ENCODE data around the gene NKX1-1.

NKX1-1 gene

DNA sequence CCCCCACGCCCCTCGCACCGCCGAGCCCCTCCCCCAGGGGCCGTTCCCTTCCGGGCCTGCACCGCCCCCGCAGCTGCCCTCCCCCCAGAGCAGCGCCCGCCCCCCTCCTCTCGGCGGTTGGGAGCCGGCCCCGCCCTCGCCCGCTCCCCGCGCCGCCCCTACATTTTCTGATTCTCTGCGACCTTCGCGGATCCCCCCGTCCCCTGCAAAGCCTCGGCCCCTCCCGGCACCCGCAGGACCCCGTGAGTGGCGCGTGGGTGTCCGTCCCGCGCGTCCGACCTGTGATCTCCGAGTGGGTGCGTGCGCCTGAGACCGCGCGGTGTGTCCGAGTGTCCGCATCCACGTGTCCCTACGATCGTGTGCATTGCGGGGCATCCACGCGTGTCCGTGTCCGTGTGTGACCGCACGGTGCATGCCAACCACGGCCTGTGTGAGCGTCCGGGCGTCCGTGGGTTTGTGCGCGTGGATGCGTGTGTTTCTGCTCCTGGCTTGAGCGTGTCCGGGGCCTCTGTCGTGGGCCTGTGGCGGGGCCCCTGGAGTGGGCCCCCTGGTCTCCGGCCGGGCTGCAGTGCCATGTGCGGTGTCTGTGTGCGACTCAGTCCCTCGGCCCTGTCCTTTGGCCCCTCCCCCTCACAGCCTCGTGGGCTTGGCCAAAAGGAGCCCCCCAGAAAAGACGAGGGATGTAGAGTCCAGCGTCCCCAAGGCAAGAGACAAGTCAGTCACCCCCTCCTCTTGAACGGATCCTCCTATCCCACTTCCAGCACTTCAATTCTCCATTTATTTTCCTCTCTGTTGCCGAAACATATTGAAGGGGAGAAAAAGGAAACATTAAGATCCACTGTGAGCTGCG, 8.8 kb upstream of the NKX1-1 start:
- Histone ChIP-seq H3K9me3 (ENCODE audit: control insufficient read depth, low read length) (no peaks in the 10 kb centered on the region), H3K79me2 (no peaks in the 10 kb centered on the region), H3K36me3 (ENCODE audit: control insufficient read depth, insufficient read depth, low read length) (no peaks in the 10 kb centered on the region), H3K27ac (no peak overlapping the region), H3K4me2 (ENCODE audit: low read length) (no peak overlapping the region), H3K4me3 (ENCODE audit: low read depth, low read length) (no peak overlapping the region), H3K27me3 (ENCODE audit: control insufficient read depth, insufficient read depth, low read length) (no peaks in the 10 kb centered on the region), H3K4me1 (no peaks in the 10 kb centered on the region), H3K9ac (no peak overlapping the region), H2AFZ (no peak overlapping the region)
- TF ChIP-seq, protein P1, sequence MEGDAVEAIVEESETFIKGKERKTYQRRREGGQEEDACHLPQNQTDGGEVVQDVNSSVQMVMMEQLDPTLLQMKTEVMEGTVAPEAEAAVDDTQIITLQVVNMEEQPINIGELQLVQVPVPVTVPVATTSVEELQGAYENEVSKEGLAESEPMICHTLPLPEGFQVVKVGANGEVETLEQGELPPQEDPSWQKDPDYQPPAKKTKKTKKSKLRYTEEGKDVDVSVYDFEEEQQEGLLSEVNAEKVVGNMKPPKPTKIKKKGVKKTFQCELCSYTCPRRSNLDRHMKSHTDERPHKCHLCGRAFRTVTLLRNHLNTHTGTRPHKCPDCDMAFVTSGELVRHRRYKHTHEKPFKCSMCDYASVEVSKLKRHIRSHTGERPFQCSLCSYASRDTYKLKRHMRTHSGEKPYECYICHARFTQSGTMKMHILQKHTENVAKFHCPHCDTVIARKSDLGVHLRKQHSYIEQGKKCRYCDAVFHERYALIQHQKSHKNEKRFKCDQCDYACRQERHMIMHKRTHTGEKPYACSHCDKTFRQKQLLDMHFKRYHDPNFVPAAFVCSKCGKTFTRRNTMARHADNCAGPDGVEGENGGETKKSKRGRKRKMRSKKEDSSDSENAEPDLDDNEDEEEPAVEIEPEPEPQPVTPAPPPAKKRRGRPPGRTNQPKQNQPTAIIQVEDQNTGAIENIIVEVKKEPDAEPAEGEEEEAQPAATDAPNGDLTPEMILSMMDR (IDR thresholded peaks at IDR 0.05): no peak

DNA sequence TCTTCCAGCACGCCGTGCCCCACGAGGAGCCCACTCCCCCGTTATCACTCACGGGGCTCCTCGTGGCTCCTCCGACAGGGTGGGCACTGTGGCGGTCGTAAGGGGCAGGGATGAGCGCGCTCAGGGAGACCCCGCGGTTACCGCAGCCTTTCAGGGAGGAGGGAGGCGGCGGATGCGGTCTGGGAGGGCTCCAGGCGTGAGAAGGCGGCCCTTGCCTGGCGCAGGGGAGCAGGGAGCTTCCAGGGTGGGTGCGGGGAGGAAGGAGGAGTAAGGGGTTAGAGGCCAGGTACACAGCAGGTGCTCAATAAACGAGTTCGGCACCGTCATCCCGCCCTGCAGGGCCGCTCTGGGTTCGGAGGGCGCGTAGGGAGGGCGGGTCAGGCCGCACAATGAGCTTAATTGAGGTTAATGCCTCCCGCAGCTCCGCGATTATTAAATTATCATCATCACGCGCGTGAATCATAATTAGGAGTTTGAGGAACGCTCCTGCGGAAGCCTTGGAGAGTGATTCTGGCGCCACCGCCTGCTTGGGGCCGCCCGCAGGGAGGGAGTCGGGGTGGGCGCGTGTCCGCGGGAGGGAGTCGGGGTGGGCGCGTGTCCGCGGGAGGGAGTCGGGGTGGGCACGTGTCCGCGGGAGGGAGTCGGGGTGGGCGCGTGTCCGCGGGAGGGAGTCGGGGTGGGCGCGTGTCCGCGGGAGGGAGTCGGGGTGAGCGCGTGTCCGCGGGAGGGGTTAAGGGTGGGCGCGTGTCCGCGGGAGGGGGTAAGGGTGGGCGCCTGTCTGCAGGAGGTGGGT, 7.6 kb upstream of the NKX1-1 start:
- Histone ChIP-seq H3K4me1 (no peaks in the 10 kb centered on the region), H3K9me3 (ENCODE audit: control insufficient read depth, low read length) (no peaks in the 10 kb centered on the region), H3K79me2 (no peaks in the 10 kb centered on the region), H3K27ac (no peak overlapping the region), H2AFZ (no peak overlapping the region), H3K36me3 (ENCODE audit: control insufficient read depth, insufficient read depth, low read length) (no peaks in the 10 kb centered on the region), H3K27me3 (ENCODE audit: control insufficient read depth, insufficient read depth, low read length) (no peaks in the 10 kb centered on the region), H3K4me2 (ENCODE audit: low read length) (no peak overlapping the region), H3K4me3 (ENCODE audit: low read depth, low read length) (no peak overlapping the region), H3K9ac (no peak overlapping the region)
- TF ChIP-seq, protein P1 (IDR thresholded peaks at IDR 0.05): no peak

DNA sequence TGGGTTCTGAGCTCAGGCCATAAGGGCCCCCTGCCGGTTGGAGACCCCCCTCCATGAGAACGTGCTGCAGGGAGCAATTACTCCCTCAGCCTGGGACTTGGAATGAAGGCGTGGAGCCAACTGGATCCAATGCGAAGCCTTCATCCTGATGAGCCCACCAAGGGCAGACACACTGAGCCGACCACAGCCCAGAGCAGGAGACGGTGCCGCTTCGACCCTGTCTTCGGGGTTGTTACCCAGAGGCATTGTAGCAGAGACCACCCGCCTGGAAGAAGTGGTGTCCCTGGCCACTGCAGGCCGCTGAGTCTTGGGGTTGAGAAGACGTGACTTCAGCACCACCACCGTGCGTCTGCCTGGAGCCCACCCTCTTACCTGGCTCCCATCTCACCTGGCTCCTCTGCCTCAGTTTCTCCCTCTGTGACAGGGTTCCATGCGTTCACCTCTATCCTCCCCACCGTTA, 7.0 kb upstream of the NKX1-1 start:
- Histone ChIP-seq H3K27me3 (ENCODE audit: control insufficient read depth, insufficient read depth, low read length) (no peaks in the 10 kb centered on the region), H3K4me3 (ENCODE audit: low read depth, low read length) (no peak overlapping the region), H3K9me3 (ENCODE audit: control insufficient read depth, low read length) (no peaks in the 10 kb centered on the region), H3K4me2 (ENCODE audit: low read length) (no peak overlapping the region), H2AFZ (no peak overlapping the region), H3K79me2 (no peaks in the 10 kb centered on the region), H3K9ac (no peak overlapping the region), H3K4me1 (no peaks in the 10 kb centered on the region), H3K27ac (no peak overlapping the region), H3K36me3 (ENCODE audit: control insufficient read depth, insufficient read depth, low read length) (no peaks in the 10 kb centered on the region)
- TF ChIP-seq, protein P1 (IDR thresholded peaks at IDR 0.05): no peak

DNA sequence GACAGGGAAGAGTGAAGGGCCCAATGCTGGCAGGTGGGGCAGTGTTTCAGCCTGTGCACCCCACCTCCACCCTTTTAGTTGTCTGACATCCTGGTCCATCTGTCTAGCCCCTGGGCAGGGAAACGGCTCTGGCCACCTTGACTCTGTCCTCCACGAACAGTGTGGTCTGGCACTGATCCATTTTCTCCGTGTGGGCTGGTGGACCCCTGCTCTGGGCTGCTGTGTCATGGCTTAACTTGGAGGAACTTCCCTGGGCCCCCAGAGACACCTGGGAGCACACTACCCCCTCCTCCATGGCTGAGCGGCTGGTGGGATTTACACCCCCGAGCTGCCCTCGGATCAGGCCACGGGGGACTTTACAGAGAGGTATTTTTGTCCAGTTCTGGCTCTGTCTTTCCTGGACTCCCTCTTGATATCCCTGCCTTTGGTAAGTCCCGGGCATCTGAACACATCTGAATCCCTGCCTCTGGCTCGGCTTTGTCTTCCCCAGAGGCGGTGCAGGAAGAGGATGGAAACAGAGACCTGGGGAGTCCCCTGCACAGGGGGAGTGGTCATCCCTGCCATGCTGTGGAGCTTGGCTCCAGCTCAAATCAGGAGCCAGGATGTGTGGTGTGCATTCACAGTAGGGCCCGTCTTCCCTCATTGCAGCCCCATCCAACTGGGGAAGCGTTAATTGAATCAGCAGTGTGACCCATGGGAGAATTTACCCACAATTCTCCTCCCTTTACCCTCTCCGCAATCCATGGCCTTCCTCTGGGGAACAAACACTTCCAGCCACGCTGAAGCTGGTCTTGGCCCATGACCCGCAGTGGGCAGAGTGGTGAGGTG, 6.3 kb upstream of the NKX1-1 start:
- Histone ChIP-seq H3K9ac (no peak overlapping the region), H3K4me2 (ENCODE audit: low read length) (no peak overlapping the region), H3K27me3 (ENCODE audit: control insufficient read depth, insufficient read depth, low read length) (no peaks in the 10 kb centered on the region), H2AFZ (no peak overlapping the region), H3K36me3 (ENCODE audit: control insufficient read depth, insufficient read depth, low read length) (no peaks in the 10 kb centered on the region), H3K27ac (no peak overlapping the region), H3K79me2 (no peaks in the 10 kb centered on the region), H3K4me3 (ENCODE audit: low read depth, low read length) (no peak overlapping the region), H3K9me3 (ENCODE audit: control insufficient read depth, low read length) (no peaks in the 10 kb centered on the region), H3K4me1 (no peaks in the 10 kb centered on the region)
- TF ChIP-seq, protein P1 (IDR thresholded peaks at IDR 0.05): no peak

Data from parathyroid adenoma (tissue), 2 donors.